Activated CD8-positive, alpha-beta memory T cell treated with anti-CD3 and anti-CD28 coated beads, Interleukin-2, amount 50 U/mL, for 1 hour (primary cell): ENCODE measurements around the gene SASH1.
"Not testable (repeated sequence)": the region's sequence is repeated elsewhere in the genome, so short reads cannot be mapped to it uniquely, and the experiment has no call there.

ENCODE experiments used
- DNase-seq: peaks from one replicate; pipeline ENCODE4 v3.0.0-alpha.2; 2020; ENCODE audit errors: extremely low read depth

Gene SASH1

GRCh38 chr6:148580442-148580841, 237.8 kb downstream of the SASH1 start:
- DNase-seq = no peak

GRCh38 chr6:148583631-148584030, 241.0 kb downstream of the SASH1 start:
- DNase-seq = no peak

- DNase-seq = not testable (repeated sequence)
These were observed 243.0 kb downstream of the SASH1 start for GRCh38 chr6:148585641-148586040.

- no peak for DNase-seq
These were observed 248.2 kb downstream of the SASH1 start for GRCh38 chr6:148590883-148591282.

GRCh38 chr6:148591656-148592055, 249.0 kb downstream of the SASH1 start:
- no peak for DNase-seq

- no peak for DNase-seq
These were observed 250.6 kb downstream of the SASH1 start for GRCh38 chr6:148593130-148593812.

GRCh38 chr6:148593813-148594170, 251.2 kb downstream of the SASH1 start:
- no peak for DNase-seq

GRCh38 chr6:148595550-148595949, 252.9 kb downstream of the SASH1 start:
- no peak for DNase-seq

GRCh38 chr6:148596891-148597455, 254.3 kb downstream of the SASH1 start:
- no peak for DNase-seq

- no peak for DNase-seq
These were observed 256.1 kb downstream of the SASH1 start for GRCh38 chr6:148598724-148599123.

- DNase-seq = no peak
These were observed 257.4 kb downstream of the SASH1 start for GRCh38 chr6:148599967-148600426.
